COR-L47 (cell line): ENCODE measurements around the gene CELF4.

Experiments used
- DNase-seq: peaks from one replicate; lab custom pipeline; 2025; lab: John Stamatoyannopoulos, UW

CELF4 gene

DNA sequence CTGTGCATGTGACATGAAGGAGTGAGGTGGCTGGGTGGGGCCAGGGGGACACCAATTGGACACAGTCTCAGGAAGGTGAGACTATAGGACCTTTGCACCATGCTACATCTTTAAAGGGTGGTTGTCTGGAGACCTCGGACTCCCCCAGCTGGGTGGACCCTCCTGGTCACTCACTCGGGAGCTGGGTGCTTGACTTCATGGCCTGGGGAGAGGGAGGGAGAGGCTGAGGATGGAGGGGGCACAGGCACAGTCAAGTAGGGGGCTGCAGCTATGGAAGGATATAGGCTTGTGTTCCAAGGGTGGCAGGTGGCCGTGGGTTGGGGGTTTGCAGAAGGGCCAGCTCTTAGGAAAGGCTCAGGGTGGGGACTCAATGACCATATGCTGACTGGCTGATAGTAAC, 7.1 kb upstream of the CELF4 start:
- DNase-seq = no peak

DNA sequence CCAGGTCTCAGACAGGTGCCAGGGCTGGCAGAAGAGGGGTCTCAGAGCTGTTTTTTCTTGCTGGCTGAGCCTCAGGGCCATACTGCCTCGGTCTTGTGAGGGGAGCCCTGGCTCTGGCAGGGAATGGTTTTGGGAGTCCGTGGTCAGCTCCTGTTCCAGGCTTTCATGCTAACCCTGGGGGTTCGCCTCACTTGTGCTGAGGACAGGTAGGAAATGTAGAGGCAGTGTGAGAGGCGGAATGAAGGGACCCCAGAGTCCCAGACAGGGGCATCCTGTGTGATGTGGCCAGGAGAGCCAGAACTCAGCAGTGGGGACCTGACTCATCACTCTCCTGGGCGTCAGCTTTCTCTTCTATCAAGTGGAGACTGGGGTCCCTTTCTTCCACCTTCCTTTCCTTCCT, 5.7 kb upstream of the CELF4 start:
- no peak for DNase-seq

DNA sequence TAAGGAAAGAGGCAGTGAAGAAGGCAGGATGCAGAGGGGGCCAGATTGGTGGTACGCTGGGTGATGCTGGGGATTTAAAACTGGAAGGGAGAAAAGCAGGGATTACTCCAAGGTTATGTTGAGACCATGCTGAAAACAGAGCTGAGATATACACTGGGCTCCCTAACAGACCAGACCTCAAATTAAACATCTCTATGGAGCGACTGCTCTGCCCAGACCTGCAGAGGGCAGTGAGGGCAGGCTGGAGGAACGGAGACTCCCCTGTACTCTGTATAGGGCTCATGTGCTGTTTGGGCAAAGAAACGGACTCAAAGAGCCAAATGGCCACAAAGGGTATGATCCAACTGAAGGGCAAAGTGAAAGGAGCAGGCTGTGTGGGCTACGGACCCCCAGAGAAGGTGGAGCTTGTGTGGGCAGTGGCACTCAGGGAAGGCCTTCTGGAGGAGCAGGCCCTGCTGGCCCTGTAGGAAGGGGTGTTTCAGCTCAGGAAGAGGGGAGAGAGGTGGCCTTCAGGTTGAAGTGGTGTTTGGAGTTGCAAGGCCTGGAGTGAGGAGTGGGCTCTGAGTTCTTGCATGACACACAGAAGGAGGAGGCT, 4.8 kb upstream of the CELF4 start:
- DNase-seq = no peak

DNA sequence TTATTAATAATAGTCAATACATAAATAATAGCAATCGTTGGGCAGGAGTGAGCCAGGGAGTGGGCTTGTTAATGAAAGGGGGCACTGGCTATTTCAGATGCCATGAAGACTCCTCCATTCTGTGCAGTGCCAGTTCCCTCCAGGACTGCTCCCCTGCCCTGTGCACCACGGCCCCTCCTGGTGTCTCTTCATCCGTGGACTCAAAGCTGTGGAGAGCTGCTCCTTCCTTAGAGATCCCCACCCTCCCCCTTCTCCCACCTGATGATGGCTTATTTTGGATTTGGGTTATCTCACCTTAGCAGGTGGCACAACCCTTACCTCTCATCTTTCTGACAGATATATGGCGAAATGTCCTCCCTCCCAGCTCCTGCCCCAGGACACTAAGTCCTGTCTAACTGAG, 3.1 kb upstream of the CELF4 start:
- DNase-seq = no peak

DNA sequence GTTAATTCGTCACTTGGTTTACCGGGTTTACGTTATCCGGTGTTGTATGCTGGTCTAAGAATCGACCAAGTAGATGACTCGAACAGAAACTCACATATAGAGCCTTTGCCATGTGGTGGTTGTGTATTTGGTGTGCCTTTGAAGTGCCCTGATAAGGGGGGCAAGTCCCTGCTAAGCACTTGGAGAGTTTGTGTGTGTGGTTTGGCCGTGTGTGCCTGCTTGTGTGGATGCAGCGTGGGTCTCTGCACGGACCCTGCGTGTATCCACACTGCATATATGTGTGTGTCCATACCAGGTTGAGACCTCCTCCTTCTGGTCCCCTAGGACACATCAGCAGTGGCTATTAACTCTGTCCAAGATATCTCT, 2.4 kb upstream of the CELF4 start:
- DNase-seq = no peak

DNA sequence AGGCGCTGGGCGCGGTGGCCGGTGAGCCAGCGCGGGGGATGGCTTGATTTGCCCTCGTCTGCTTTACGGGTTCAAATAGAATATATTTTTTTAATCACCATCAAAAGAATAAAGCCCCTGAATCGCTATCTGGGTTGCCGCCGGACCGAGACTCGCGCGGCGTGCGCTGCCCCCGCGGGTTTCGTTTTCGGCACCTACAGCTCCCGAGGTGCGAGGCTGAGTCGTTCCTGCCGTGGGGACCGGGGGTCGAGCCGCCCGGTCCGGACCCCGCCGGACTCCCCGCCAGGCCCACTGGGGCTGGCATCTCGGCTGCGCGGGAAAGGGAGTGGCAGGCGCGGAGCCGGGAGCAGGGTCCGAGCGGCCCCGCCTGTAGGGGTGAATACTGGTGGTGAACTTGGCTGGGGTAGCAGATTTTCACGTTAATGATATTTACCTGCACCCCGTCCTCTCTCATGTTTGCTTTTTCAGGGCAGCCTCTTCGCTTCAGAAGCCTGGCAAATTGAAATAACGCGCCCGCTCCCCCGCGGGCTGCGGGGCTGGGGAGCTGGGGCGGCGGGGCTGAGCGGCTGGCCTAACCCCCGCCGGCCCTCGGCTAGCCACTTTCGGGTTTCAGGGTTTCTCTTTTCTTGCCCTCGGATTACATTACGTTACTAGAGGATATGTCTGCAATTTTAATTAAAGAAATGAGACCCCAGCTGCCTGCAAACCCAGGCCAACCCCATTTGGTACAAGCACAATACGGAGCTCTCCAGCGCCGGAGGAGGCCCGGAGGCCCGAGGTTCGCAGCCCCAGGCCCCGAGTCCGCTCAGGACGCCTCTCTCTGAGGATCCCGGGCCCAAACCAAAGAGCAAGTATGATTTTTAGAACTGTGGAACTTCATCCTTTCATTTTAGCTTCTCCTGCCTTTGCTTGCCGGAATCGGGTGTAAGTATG, 1.7 kb upstream of the CELF4 start:
- peak; percentile 43 for DNase-seq

DNA sequence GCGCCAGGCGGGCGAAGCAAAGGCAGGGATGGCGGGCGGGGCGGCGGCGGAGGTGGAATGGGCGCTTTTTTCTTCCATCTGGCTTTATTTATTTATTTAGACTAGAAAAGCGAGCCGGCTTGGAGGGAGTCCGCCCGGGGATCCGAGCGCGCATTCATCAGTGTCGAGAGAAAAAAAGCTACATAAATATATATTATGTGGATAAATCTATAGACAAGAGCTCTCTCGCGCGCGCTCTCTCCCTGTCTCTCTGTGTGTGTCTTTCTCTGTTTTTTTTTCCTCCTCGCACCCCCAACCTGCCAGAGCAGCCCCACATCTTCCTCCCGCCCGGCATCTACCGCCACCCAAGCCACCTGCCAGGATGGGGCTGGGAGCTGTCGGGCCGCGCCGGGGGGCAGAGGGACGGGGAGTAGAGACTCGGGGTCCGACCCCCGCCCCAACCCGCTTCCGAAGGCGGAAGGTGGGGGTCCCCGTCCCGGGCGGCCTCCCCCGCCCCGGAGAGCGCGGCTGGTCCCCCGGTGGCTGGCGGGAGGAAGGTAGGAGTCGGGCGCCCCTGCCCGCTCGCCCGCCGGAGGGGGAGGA, 972 bp upstream of the CELF4 start:
- peak; percentile 81 for DNase-seq

DNA sequence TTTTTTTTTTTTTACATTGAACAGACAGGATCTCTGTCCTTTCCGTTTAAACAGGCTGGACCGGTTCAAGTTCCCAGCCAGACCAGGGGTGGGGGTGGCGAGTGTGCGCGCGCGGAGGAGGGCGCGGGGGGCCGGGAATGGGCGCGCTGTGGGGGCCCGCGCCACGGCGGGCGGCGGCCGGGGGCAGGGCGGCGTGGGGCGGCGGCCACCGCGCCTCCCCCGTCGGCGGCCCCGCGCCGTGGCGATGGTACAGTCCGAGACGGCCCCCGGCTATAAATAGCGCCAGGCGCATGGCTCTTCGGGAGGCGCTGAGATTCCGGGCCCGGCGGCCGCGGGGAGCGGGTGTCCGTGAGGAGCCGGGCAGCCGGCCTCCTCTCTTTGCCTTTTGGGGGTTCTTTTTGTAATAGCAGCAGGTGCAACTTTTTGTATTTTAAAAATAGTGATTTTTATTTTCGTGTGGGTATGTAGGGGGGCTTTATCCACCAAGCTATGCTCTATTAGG, 430 bp upstream of the CELF4 start:
- DNase-seq = peak; percentile 91

DNA sequence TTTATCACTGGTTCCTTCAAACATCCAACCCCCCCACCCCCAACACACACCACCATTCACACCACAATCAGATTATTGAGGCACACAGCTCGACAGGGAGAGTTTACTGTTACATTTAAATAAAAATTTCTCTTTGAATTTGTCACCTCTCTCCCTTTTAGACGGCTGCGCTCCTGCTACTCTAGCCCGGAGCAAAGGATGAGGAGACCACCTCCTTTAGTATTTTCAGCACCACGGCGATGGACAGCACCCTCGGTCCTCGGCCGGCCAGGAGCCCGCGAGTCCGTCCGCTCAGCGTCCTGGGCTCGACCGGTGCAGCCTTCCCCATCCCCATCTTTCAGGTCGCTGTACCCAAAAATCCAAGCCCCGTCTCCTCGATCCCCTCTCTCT, 892 bp downstream of the CELF4 start:
- no peak for DNase-seq

DNA sequence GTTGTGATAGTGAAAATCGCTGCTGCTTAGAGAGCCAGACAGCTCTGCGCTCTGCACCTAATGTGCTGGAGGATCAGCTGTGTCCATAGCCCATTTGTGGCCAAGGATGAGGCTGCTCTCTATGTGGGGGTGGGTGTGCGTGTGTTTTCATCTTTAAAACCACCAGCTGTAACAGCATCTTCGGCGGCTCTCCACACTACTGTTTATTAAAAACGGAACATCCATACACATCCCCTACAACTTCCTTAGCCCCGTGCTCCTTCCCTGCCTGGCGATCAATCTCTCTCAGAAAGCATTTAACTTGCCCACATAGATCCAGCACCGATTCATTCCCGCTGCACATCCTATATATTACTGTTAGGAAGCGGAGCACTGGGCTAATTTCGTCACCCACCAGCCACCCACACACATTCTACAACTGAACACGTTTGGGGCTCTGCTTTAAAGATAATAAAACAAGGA, 1.6 kb downstream of the CELF4 start:
- DNase-seq = peak; percentile 33

DNA sequence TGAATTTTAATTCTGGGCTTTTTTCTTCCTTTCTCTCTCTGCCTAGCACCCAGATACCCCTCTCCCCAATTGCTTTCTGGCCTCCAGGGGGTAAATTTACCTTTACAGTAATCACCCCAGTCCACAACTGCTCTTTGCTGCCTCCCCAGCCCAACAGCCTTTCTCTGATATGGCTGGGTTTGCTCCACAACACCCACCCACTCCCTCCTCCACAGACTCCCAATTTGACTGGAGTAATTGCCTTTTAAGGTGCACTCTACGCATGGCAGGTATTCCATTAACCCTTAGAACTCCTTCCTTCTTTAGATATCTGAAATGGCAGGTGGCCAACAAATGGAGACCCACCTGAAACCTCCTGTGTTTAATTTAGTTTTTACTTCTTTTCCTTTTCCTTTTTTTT, 3.6 kb downstream of the CELF4 start:
- DNase-seq = peak; percentile 32

DNA sequence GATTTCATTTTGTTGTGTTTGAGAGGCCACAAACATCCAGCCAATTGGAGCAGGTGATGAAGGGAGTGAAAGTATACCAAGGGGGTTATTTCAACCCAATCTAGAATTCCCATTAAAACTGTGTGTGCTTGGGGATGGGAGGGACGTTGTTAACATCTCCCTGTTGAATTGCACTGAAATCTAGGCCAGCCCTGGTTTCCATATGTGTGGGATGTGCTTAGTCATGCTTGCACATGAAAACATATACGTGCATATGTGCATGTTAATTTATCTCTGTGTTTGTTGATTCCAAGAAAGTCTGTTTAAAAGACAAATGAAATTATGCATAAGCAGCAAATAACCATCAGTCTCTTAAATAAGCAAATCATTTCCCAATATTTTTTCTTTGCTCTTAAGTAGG, 5.6 kb downstream of the CELF4 start:
- no peak for DNase-seq

DNA sequence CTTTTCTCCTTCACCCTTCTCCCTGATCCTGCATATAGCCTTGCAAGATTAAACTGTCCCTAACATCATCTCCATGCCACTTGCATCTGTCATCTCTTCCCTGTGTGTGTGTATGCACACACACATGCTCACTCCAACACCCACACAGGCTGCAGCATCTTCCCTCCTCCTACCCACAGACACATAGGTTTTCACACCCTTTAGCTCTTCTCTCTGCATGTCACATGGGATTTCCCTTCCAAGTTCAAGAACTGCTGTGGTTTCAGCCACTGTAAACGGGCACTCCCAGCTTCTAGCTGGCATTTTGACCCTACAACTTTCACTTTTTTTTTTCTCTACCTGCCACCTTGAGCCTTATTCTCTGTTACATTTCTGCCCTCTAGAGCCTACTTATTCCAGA, 6.4 kb downstream of the CELF4 start:
- no peak for DNase-seq

DNA sequence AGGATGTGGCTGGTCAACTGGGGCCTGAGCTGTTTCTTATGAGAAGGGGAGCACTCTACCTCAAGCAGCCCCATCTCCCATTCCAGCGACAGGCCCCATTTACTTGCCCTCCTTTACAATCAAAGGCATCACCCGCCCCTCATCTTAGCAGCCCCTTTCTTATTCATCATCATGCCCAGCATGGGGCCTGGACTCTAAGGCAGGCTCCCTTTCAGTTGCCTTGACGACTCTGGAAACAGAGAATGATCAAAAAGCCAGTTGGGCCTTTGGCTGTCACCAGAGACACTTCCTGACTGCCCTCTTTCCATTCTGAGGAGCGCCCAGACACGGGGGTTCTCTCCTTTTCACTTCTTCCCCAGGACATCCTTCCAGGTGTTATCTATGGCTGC, 11.2 kb downstream of the CELF4 start:
- DNase-seq = no peak

DNA sequence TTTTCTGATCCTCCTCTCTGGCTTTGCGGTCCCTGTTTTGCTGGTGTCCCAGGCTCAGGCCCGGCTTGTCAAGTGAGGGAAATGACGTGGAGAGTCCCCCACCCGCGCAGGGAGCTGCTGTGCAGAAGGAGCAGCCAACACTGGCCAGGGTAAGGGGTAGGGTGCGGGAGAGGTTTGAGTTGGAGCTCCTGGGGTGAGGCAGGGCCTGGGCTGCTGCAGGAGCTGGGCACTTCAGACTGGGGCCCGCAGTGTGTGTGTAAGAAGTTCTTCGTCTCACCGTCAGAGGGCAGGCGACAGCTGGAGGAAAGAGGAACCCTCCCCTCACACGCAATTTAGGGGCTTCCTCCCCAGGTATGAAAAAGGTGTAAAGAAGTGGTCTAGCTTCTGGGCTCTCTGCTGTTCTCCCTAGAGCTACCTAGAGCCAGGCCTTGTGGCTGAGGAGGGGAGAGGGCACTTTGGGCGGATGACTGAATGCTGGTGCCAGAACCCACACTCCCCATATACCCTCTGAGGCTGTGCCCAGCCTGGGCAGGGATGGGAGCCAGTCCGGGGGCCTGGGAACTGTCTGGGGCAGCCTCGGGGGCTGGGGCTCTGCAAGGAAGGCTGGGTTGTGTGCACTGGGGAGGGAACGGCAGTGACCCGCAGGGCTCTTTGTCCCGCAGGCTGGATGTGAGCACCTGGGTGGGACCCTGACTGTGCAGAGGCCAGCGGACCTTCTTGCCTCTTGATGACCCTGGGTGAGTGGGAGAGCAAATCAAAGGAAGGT, 11.8 kb downstream of the CELF4 start:
- no peak for DNase-seq

DNA sequence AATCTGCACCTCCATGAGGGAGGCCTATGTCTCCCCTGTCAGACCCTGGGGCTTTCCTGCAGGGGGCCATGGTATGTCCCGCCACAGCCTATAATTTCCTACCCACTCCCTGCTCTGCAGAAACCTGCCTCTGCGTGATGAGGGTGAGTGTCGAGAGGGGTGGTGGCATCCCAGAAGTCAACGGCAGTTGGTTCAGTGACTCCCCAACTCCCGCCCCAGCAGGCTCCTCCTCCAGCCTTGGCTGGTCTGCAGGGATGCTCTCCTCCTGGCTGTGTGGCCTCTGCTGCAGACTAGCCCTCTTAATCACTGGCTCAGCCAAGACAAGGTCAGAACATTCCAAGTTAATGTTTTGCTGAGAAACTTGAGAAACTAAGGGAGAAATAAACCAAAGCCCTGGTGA, 13.3 kb downstream of the CELF4 start:
- no peak for DNase-seq

DNA sequence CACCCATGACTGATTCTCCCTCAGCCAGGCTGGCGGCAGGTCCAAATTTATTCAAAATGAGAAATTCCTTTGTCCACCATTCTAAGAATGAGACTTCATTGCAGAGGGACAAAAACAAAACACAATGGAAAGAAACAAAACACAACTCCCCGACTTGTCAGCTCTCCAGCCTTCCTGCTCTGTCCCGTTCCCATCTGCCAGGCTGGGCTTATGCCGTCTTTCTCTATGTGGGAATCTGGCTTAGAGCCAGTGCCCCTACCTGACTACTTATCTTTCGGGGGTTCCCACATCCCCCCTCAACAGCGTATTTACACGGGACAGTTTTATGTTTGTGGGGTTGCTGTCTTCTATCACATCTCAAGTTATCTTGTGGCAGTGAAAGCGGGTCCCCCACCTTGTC, 13.8 kb downstream of the CELF4 start:
- no peak for DNase-seq

DNA sequence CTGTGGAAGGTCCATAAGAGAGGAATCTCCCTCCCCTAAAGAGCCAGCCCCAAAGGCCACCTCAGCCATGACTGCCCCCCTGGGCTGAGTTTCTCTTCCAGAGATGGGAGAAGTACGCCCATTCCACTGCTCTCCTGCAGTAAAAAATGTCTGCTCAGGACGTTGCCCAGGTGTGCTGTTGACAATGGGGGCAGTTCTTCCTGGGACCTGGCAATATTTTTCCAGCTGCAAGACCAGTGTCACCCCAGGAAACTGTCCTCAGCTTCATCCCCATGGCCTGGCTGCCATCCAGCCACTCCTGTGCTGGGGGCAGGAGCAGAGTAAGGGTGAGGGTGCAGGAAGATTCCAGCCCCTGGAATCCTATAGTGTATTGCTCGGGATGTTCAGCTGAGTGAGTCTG, 14.3 kb downstream of the CELF4 start:
- DNase-seq = no peak

DNA sequence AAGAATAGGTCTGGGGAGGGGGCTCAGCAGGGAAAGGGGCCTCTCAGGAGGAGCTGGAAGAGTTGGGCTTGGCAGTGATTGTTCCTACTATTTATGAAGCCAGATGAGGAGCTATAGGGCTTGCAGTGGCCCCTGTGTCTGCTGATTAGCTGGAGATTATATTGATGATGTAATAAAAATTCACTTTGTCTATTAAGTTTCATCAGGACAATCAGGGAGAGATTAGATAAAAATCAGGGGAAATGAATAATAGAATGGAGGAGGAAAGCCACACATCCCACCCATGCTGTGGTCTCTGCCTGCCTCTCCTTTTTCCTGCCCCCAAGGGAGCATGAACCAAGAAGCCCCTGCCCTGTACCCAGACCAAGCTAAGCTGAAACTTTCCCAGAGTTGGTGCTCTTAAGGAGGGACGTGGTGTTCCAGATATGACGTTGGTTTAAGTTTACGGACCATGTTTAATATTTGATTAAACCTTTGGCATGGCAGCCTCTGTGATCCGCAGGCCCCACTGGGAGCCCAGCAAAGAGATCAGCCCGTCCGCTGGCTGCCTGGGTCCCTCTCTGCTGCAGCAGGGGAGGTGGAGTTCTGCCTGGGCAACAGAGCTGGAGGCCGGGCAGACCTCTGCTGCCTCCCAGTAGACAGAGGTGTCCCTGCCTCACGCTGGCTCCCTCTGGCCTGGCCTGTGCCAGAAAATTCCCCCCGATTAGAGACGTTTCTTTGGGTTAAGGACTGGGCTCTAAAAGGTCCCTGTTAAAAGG, 15.3 kb downstream of the CELF4 start:
- no peak for DNase-seq

DNA sequence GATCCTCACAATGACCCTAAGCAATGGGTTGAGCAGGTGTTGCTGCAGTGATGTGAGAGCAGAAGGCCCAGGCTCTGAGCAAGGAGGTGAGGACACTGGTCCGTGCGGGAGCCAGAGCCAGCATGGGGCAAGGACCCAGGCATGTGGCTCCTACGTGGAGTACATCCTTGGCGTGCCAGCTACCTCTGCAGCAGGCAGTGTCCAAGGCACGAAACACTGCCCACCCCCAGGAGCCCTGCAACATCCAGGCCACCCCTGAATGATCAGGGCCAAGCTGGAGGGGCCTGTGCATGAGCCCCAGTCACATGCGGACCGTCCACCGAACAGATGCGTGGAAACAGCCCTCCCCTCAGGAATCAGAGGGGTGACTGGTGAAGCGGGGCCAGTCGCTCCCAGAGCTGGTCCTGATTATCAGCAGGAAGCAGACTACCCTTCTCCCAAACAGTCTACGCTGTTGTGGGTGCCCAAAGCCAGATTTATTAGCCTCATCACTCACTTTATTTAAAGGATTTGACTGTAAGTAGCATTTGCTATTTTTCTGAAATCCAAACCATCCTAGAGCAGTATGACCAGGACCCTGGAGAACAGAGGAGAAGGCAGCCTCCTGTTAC, 16.8 kb downstream of the CELF4 start:
- DNase-seq = no peak

DNA sequence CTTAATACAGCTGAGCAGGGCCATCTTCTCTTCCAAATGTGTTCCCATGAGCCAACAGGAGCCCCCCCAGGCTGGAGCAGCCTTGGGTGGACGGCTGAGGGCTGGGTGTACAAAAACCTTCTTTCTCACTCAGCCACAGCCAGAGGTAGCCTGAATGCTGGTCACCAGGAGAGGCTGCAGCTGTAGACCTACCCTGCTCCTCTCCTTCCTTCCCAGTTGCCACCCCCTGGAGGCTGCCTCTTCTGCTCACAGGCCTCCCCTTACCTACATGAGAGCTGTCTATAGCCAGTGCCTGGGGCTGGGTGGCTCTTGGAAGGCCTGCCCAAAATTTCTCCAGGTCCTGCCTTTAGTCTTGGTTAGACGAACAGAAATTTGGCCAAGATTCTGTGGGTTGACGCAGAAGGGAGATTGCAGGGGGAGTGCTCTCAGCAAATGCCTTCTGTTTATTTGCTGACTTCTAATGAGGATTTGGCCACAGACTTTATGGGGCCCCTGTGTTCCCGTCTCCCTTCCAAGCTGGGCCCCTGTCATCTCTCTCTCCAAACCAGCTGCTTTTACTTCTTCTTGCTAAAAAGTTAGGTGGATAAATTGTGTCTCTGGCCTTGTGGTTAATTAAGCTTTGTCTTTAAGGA, 18.3 kb downstream of the CELF4 start:
- DNase-seq = no peak
